SU-DHL-6 (cell line): ENCODE measurements around the gene RASIP1.

ENCODE experiments used
- EZH2phosphoT487 ChIP-seq: fragments of 200-600 bp; sonication (generic), shearing (Covaris generic); conservative IDR thresholded peaks from 2 replicates; pipeline ENCODE4 v1.6.1; 2018; ENCODE audit warnings: mild to moderate bottlenecking, antibody characterized with exemption, low read length, moderate library complexity, mixed read lengths
- TF ChIP-seq, protein P1 (sequence below): fragments of 200-600 bp; sonication (generic); IDR thresholded peaks from one replicate; pipeline ENCODE4 v1.5.1; 2017; ENCODE audit warnings: antibody characterized with exemption, mild to moderate bottlenecking, low read length, moderate library complexity; ENCODE audit not compliant: insufficient read depth, poor library complexity, severe bottlenecking

DNA sequence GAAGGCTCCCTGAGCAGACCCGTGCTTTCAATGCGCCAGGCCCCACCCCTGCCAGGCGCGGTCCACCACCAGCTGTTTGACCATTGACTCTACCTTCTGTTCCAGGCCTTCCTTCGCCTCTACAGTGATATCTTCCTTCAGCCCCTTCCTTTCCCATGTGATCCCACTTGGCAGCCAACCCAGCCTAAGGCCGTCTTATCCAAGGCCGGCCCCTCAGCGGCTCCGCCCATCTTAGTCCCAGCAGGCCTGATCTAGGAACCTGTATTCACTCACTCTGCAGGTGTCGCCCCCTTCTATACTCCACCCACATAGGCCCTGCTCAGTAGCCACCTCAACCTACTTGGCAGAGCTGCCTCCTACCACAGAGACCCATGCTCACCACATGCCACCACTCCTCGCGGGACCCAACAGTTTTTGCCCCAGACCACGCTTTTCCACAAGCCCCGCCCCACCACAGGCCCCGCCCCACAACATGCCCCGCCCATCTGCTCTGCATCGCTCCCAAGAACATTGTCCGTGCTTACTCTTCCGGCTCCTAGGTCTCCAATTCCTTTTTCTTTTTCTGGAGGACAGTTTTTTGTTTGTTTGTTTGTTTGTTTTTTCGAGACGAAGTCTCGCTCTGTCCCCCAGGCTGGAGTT, 2.9 kb downstream of the RASIP1 start:
- no peak for TF ChIP-seq EZH2phosphoT487
- TF ChIP-seq, protein P1, sequence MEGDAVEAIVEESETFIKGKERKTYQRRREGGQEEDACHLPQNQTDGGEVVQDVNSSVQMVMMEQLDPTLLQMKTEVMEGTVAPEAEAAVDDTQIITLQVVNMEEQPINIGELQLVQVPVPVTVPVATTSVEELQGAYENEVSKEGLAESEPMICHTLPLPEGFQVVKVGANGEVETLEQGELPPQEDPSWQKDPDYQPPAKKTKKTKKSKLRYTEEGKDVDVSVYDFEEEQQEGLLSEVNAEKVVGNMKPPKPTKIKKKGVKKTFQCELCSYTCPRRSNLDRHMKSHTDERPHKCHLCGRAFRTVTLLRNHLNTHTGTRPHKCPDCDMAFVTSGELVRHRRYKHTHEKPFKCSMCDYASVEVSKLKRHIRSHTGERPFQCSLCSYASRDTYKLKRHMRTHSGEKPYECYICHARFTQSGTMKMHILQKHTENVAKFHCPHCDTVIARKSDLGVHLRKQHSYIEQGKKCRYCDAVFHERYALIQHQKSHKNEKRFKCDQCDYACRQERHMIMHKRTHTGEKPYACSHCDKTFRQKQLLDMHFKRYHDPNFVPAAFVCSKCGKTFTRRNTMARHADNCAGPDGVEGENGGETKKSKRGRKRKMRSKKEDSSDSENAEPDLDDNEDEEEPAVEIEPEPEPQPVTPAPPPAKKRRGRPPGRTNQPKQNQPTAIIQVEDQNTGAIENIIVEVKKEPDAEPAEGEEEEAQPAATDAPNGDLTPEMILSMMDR: no peak
